ENCODE data around the gene EYA4. TPM values are rescaled to one million over a fixed set of nuclear protein-coding genes. Genes with fewer than 3 reads are reported as not detected.

Gene EYA4
- total RNA-seq, 4 donors from 2014 or later: 0.10 to 3.4 (median 0.23) TPM; not detected in 1

DNA sequence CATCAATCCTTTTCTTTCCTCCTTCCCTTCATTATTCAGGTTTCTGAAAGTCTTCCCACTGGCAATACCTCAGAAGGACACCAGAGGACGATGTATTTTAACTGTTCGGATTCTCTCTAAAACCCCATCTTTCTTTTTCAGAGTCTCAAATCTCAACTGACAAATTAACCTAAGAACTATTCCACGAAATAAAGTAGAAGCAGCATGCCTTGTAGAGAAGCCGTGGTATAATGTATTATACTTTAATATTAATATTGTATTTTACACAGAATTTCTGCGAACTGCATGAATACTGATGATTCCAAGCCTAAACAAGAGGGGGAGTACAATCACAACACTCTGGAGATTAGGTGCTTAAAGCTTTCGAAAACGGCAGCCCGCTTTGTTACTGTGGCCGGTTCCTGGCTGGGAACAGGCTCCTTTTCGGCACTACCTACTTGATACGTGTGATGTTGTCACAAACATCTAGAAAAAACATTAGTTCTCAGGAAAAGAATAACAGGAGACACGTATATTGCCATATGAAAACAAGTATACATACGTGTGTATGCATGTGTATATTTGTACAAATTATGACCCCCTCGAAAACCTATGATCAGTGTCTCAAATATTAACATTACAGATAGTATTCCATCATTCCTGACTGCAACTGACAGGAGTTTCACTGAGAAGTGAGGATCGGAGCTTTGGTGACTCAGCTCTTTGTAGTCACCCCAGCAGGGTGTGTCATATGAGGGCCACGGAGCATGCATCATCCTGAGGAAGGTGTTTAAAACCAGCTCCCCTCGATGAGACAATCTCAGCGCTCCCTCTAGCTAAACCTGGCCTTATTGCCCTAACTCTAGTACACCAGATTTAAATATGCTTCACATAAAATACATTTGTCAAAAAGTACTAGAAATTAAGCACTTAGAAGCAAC is 328.1 kb downstream of the EYA4 start:
- 6% methylated on average over 18 of the region's 18 CpGs for WGBS
- TF ChIP-seq, protein P1, sequence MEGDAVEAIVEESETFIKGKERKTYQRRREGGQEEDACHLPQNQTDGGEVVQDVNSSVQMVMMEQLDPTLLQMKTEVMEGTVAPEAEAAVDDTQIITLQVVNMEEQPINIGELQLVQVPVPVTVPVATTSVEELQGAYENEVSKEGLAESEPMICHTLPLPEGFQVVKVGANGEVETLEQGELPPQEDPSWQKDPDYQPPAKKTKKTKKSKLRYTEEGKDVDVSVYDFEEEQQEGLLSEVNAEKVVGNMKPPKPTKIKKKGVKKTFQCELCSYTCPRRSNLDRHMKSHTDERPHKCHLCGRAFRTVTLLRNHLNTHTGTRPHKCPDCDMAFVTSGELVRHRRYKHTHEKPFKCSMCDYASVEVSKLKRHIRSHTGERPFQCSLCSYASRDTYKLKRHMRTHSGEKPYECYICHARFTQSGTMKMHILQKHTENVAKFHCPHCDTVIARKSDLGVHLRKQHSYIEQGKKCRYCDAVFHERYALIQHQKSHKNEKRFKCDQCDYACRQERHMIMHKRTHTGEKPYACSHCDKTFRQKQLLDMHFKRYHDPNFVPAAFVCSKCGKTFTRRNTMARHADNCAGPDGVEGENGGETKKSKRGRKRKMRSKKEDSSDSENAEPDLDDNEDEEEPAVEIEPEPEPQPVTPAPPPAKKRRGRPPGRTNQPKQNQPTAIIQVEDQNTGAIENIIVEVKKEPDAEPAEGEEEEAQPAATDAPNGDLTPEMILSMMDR (IDR thresholded peaks at IDR 0.05): peak; percentile 79 to 83
- TF ChIP-seq POLR2A (IDR thresholded peaks at IDR 0.05): no peak
- Histone ChIP-seq H3K4me1 (peaks cover 8% of the 10 kb centered on the region), H3K27ac (no peak overlapping the region), H3K27me3 (peaks cover 4% of the 10 kb centered on the region), H3K36me3 (no peaks in the 10 kb centered on the region), H3K9me3 (no peaks in the 10 kb centered on the region), H3K4me3 (peak overlapping the region; percentile 40)
- no peak for DNase-seq (ENCODE audit: low spot score in 2 of 2)

DNA sequence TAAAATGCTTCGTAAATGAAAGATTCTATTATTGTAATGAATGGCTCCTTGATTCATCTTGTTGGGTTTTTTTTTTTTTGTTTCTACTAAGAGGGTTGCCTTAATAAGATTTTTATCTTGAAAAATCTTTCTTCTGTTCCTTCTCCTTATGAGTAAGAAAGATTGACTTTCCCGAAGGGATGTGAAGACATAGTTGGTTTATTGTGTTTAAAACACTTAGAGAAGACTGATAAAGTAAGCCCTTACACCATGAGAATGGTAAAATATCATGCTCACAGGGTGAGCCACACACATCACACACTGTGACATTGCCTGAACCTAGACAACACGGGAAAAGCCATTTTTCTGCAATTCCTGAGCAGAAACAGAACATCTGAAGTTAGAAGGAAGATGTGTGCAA is 330.5 kb downstream of the EYA4 start:
- TF ChIP-seq POLR2A (IDR thresholded peaks at IDR 0.05) (no peak), EP300 (IDR thresholded peaks at IDR 0.05) (no peak), POLR2AphosphoS5 (IDR thresholded peaks at IDR 0.05) (no peak)
- TF ChIP-seq, protein P1 (IDR thresholded peaks at IDR 0.05): no peak
- Histone ChIP-seq H3K4me3 (no peak overlapping the region), H3K4me1 (peaks cover 8% of the 10 kb centered on the region), H3K27ac (no peak overlapping the region), H3K9me3 (no peaks in the 10 kb centered on the region), H3K27me3 (peaks cover 4% of the 10 kb centered on the region), H3K36me3 (no peaks in the 10 kb centered on the region)
- DNase-seq (ENCODE audit: low spot score in 2 of 2): no peak
- WGBS: 78% methylated on average over 3 of the region's 3 CpGs

DNA sequence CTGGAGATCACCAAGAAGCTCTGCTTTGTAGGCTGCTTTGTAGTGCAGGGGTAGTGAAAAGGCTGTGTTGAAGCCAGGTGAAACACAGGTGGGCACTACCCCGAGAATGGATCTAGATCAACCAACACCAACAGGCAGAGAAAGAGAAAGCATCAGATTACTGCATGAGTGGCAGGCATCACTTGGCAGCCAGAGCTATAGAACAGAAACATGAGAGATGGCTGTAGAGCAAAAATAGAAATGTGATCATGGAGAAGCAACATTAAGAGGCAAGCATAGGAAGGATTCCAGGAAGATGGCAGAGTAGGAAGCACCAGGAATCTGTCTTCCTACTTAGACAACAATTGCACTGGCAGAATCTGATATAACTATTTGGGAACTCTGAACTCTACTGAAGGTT is 336.7 kb downstream of the EYA4 start:
- Histone ChIP-seq H3K27me3 (no peaks in the 10 kb centered on the region), H3K36me3 (no peaks in the 10 kb centered on the region), H3K27ac (no peak overlapping the region), H3K4me3 (no peak overlapping the region), H3K9me3 (no peaks in the 10 kb centered on the region), H3K4me1 (no peaks in the 10 kb centered on the region)
- no peak for TF ChIP-seq EP300 (IDR thresholded peaks at IDR 0.05)
- no peak for TF ChIP-seq POLR2A (IDR thresholded peaks at IDR 0.05)
- TF ChIP-seq POLR2AphosphoS5 (IDR thresholded peaks at IDR 0.05): no peak
- TF ChIP-seq, protein P1 (IDR thresholded peaks at IDR 0.05): no peak
- DNase-seq (ENCODE audit: low spot score in 2 of 2): no peak
- WGBS: 83% methylated on average over 1 of the region's 1 CpG
